ENCODE measurements around the gene SAE1. TPM values are rescaled to one million over a fixed set of nuclear protein-coding genes. Genes with fewer than 3 reads are reported as not detected.

SAE1 gene
- total RNA-seq, 4 donors from 2014 or later, result 27.3 to 85.4 (median 51.8) TPM

- H3K4me1 ChIP-seq, result peaks cover 35 to 59% (median 55%) of the 10 kb centered on the region in 4 donors
- peak overlapping the region in 1 of 4 donors; percentile 34 for H3K4me3 ChIP-seq
- in situ Hi-C loops (cut with MboI; ENCODE audit: low pct_ligation_motif_present in 1 of 4, low pct_unique_long_range_greater_than_20kb in 1 of 4, low sequenced_read_pairs in 3 of 4), result loop anchor here in 1 of 4 donors (10.0 kb wide), 1 partner anchor 45 kb away; no protein-coding TSS in a partner anchor
Observed at GRCh38 chr19:47190167-47190727, 59.6 kb downstream of the SAE1 start.

GRCh38 chr19:47195434-47195833, 64.8 kb downstream of the SAE1 start:
- no peak overlapping the region for H3K4me3 ChIP-seq
- H3K27me3 ChIP-seq, result no peaks in the 10 kb centered on the region
- H3K27ac ChIP-seq, result no peak overlapping the region
- peaks cover 0 to 22% (median 0%) of the 10 kb centered on the region in 4 donors for H3K36me3 ChIP-seq
- TF ChIP-seq POLR2AphosphoS5 (IDR thresholded peaks at IDR 0.05) (no peak), POLR2A (IDR thresholded peaks at IDR 0.05) (no peak), EP300 (IDR thresholded peaks at IDR 0.05; ENCODE audit: low read depth) (no peak), CTCF (IDR thresholded peaks at IDR 0.05) (no peak)
- H3K4me1 ChIP-seq, result peaks cover 7 to 15% (median 12%) of the 10 kb centered on the region in 4 donors
- intact Hi-C loops (cut with DNase I; ENCODE audit: low total_unique reads), result no loop called here
- WGBS, 2 donors (ENCODE audit: low coverage in 1 of 2), result 83 to 100% methylated on average over 1 of the region's 1 CpG
- in situ Hi-C loops (cut with MboI; ENCODE audit: low pct_ligation_motif_present in 1 of 4, low pct_unique_long_range_greater_than_20kb in 1 of 4, low sequenced_read_pairs in 3 of 4), result loop anchor here in 2 of 4 donors (5.0 to 10.0 kb wide), 2 partner anchors 33 to 51 kb away; no protein-coding TSS in a partner anchor
- H3K9me3 ChIP-seq, result no peaks in the 10 kb centered on the region
- no peak for DNase-seq

More at GRCh38 chr19:47190167-47190727, 59.6 kb downstream of the SAE1 start:
- 19 to 38% methylated on average over 5 to 12 of the region's 12 CpGs for WGBS, 2 donors (ENCODE audit: low coverage in 1 of 2)
- intact Hi-C loops (cut with DNase I; ENCODE audit: low total_unique reads), result no loop called here
- no peaks in the 10 kb centered on the region for H3K9me3 ChIP-seq
- TF ChIP-seq POLR2AphosphoS5 (IDR thresholded peaks at IDR 0.05), result peak in 1 of 3 donors; percentile 70
- peak; percentile 60 for TF ChIP-seq POLR2A (IDR thresholded peaks at IDR 0.05)
- TF ChIP-seq EP300 (IDR thresholded peaks at IDR 0.05; ENCODE audit: low read depth), result no peak
- no peak for TF ChIP-seq CTCF (IDR thresholded peaks at IDR 0.05)
- no peaks in the 10 kb centered on the region for H3K36me3 ChIP-seq
- no peaks in the 10 kb centered on the region for H3K27me3 ChIP-seq
- peak overlapping the region; percentile 87 to 92 (median 88) for H3K27ac ChIP-seq
- DNase-seq, result peak; percentile 79

- H3K36me3 ChIP-seq, result peaks cover 0 to 23% (median 0%) of the 10 kb centered on the region in 4 donors
- no peak for DNase-seq
- WGBS, 2 donors (ENCODE audit: low coverage in 1 of 2), result 75 to 94% methylated on average over 4 of the region's 4 CpGs
- TF ChIP-seq POLR2AphosphoS5 (IDR thresholded peaks at IDR 0.05) (no peak), POLR2A (IDR thresholded peaks at IDR 0.05) (no peak), EP300 (IDR thresholded peaks at IDR 0.05; ENCODE audit: low read depth) (no peak), CTCF (IDR thresholded peaks at IDR 0.05) (no peak)
- peaks cover 0 to 3% (median 2%) of the 10 kb centered on the region in 4 donors for H3K4me1 ChIP-seq
- no peaks in the 10 kb centered on the region for H3K9me3 ChIP-seq
- in situ Hi-C loops (cut with MboI; ENCODE audit: low pct_ligation_motif_present in 1 of 4, low pct_unique_long_range_greater_than_20kb in 1 of 4, low sequenced_read_pairs in 3 of 4), result loop anchor here in 2 of 4 donors (5.0 to 10.0 kb wide), 2 partner anchors 35 to 52 kb away; no protein-coding TSS in a partner anchor
- no peaks in the 10 kb centered on the region for H3K27me3 ChIP-seq
- intact Hi-C loops (cut with DNase I; ENCODE audit: low total_unique reads), result no loop called here
- H3K27ac ChIP-seq, result peak overlapping the region in 1 of 4 donors; percentile 5
- H3K4me3 ChIP-seq, result no peak overlapping the region
Observed at GRCh38 chr19:47197141-47197540, 66.5 kb downstream of the SAE1 start.

DNA sequence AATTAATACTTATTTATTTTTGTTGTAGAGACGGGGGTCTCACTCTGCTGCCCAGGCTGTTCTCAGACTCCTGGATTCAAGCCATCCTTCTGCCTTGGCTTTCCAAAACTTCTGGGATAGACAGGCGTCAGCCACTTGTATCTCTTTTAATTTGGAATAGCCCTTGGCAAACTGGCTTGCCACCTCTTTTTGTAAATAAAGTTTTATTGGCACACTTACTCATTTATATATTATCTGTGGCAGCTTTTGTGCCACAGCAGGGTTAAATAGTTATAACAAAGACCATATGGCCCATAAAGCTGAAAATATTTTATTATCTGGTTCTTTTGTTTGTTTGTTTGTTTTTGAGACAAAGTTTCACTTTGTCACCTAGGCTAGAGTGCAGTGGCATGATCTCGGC, 69.9 kb downstream of the SAE1 start:
- WGBS, 2 donors (ENCODE audit: low coverage in 1 of 2), result 66 to 86% methylated on average over 3 of the region's 3 CpGs
- peaks cover 0 to 30% (median 1%) of the 10 kb centered on the region in 4 donors for H3K36me3 ChIP-seq
- no peak overlapping the region for H3K4me3 ChIP-seq
- in situ Hi-C loops (cut with MboI; ENCODE audit: low pct_ligation_motif_present in 1 of 4, low pct_unique_long_range_greater_than_20kb in 1 of 4, low sequenced_read_pairs in 3 of 4) (no loop called here), intact Hi-C loops (cut with DNase I; ENCODE audit: low total_unique reads) (loop anchor here (10.0 kb wide), 1 partner anchor 46 kb away; no protein-coding TSS in a partner anchor)
- peaks cover 0 to 9% (median 7%) of the 10 kb centered on the region in 4 donors for H3K4me1 ChIP-seq
- TF ChIP-seq POLR2AphosphoS5 (IDR thresholded peaks at IDR 0.05), result no peak
- no peak for TF ChIP-seq EP300 (IDR thresholded peaks at IDR 0.05; ENCODE audit: low read depth)
- TF ChIP-seq CTCF (IDR thresholded peaks at IDR 0.05), result no peak
- no peak for TF ChIP-seq POLR2A (IDR thresholded peaks at IDR 0.05)
- H3K9me3 ChIP-seq, result no peaks in the 10 kb centered on the region
- H3K27ac ChIP-seq, result peak overlapping the region in 1 of 4 donors; percentile 33
- no peak for DNase-seq
- no peaks in the 10 kb centered on the region for H3K27me3 ChIP-seq
